MM.1S (cell line): ENCODE measurements around the gene LEF1.

Source experiments
- DNase-seq: peaks from one replicate; pipeline ENCODE4 v3.0.0-alpha.2; 2015
- H2AFZ ChIP-seq: fragments of 300-600 bp; sonication (generic); 2 replicates; pipeline ENCODE4 v1.6.0; 2016; ENCODE audit warnings: antibody characterized with exemption, low read length
- H3F3A ChIP-seq: fragments of 300-600 bp; sonication (generic); 2 replicates; pipeline ENCODE4 v1.6.1; 2016; ENCODE audit warnings: mild to moderate bottlenecking, antibody characterized with exemption, low read length, moderate library complexity, mixed read lengths; ENCODE audit not compliant: insufficient read depth
- H3K27ac ChIP-seq: fragments of 300-600 bp; sonication (generic); 2 replicates; pipeline ENCODE4 v1.5.1; 2016; ENCODE audit warnings: mild to moderate bottlenecking, low read length
- H3K27me3 ChIP-seq: fragments of 300-600 bp; sonication (generic); replicated peaks from 2 replicates; pipeline ENCODE4 v1.6.0; 2016; ENCODE audit warnings: low read length; ENCODE audit not compliant: insufficient read depth
- H3K36me3 ChIP-seq: fragments of 300-600 bp; sonication (generic); replicated peaks from 2 replicates; pipeline ENCODE4 v1.6.1; 2016; ENCODE audit warnings: mild to moderate bottlenecking, low read length, mixed read lengths; ENCODE audit not compliant: insufficient read depth
- H3K4me1 ChIP-seq: fragments of 300-600 bp; sonication (generic); 2 replicates; pipeline ENCODE4 v1.6.1; 2016; ENCODE audit warnings: low read length, mixed read lengths
- H3K4me2 ChIP-seq: fragments of 300-600 bp; sonication (generic); 2 replicates; pipeline ENCODE4 v1.6.0; 2016; ENCODE audit warnings: low read depth, low read length
- H3K4me3 ChIP-seq: fragments of 300-600 bp; sonication (generic); 2 replicates; pipeline ENCODE4 v1.5.1; 2016; ENCODE audit warnings: low read length, mixed read lengths
- H3K79me2 ChIP-seq: fragments of 300-600 bp; sonication (generic); 2 replicates; pipeline ENCODE4 v1.6.1; 2016; ENCODE audit warnings: mixed run types, low read length, mixed read lengths
- H3K9ac ChIP-seq: fragments of 300-600 bp; sonication (generic); 2 replicates; pipeline ENCODE4 v1.6.1; 2016; ENCODE audit warnings: low read length, mixed read lengths
- H3K9me2 ChIP-seq: fragments of 300-600 bp; sonication (generic); replicated peaks from 2 replicates; pipeline ENCODE4 v1.6.1; 2016; ENCODE audit warnings: mild to moderate bottlenecking, low read length, mixed read lengths; ENCODE audit not compliant: insufficient read depth
- H3K9me3 ChIP-seq: fragments of 300-600 bp; sonication (generic); replicated peaks from 2 replicates; pipeline ENCODE4 v1.6.1; 2016; ENCODE audit warnings: mild to moderate bottlenecking, low read length, mixed read lengths; ENCODE audit not compliant: insufficient read depth
- H4K20me1 ChIP-seq: fragments of 300-600 bp; sonication (generic); 2 replicates; pipeline ENCODE4 v1.6.1; 2016; ENCODE audit warnings: mild to moderate bottlenecking, low read length, moderate library complexity, mixed read lengths; ENCODE audit not compliant: insufficient read depth
- CTCF ChIP-seq: fragments of 300-600 bp; sonication (generic); IDR thresholded peaks from 2 replicates; pipeline ENCODE4 v1.5.1; 2016; ENCODE audit warnings: antibody characterized with exemption, low read length, mixed read lengths
- EZH2 ChIP-seq: fragments of 300-600 bp; sonication (generic); optimal IDR thresholded peaks from 2 replicates; pipeline ENCODE3; 2017; ENCODE audit warnings: low read depth, mild to moderate bottlenecking, antibody characterized with exemption, low read length, mixed read lengths
- EZH2phosphoT487 ChIP-seq: fragments of 300-600 bp; sonication (generic); IDR thresholded peaks from 2 replicates; pipeline ENCODE4 v1.6.1; 2018; ENCODE audit warnings: antibody characterized with exemption, low read length

LEF1 gene

GRCh38 chr4:108149588-108150380, 18.9 kb downstream of the LEF1 start:
- no peaks in the 10 kb centered on the region for H4K20me1 ChIP-seq
- H3K36me3 ChIP-seq = no peaks in the 10 kb centered on the region
- H3K79me2 ChIP-seq = peaks cover 52% of the 10 kb centered on the region

GRCh38 chr4:108148316-108148715, 20.4 kb downstream of the LEF1 start:
- Histone ChIP-seq H3K79me2 (peaks cover 65% of the 10 kb centered on the region), H3K4me1 (peaks cover 10% of the 10 kb centered on the region), H3K9me3 (no peaks in the 10 kb centered on the region), H3K27me3 (no peaks in the 10 kb centered on the region), H3K36me3 (no peaks in the 10 kb centered on the region), H2AFZ (no peak overlapping the region), H3K9ac (no peak overlapping the region), H3K27ac (no peak overlapping the region), H3F3A (no peaks in the 10 kb centered on the region), H3K4me2 (no peak overlapping the region), H3K9me2 (no peaks in the 10 kb centered on the region), H4K20me1 (no peaks in the 10 kb centered on the region), H3K4me3 (no peak overlapping the region)
- DNase-seq = peak; percentile 11
- no peak for TF ChIP-seq EZH2phosphoT487
- TF ChIP-seq EZH2 = no peak
- no peak for TF ChIP-seq CTCF

More at GRCh38 chr4:108149588-108150380, 18.9 kb downstream of the LEF1 start:
- DNase-seq = no peak
- Histone ChIP-seq H3K27me3 (no peaks in the 10 kb centered on the region), H3K9ac (no peak overlapping the region), H3K9me3 (no peaks in the 10 kb centered on the region), H3K4me3 (no peak overlapping the region), H3K9me2 (no peaks in the 10 kb centered on the region), H3K4me2 (no peak overlapping the region), H2AFZ (no peak overlapping the region), H3K4me1 (peaks cover 10% of the 10 kb centered on the region), H3K27ac (no peak overlapping the region), H3F3A (no peaks in the 10 kb centered on the region)
- TF ChIP-seq CTCF (no peak), EZH2 (no peak), EZH2phosphoT487 (no peak)

- Histone ChIP-seq H3K9me3 (no peaks in the 10 kb centered on the region), H3F3A (no peaks in the 10 kb centered on the region), H3K4me2 (no peak overlapping the region), H3K79me2 (peaks cover 64% of the 10 kb centered on the region), H3K9me2 (no peaks in the 10 kb centered on the region), H3K27ac (no peak overlapping the region), H3K27me3 (no peaks in the 10 kb centered on the region), H4K20me1 (no peaks in the 10 kb centered on the region), H3K4me3 (no peak overlapping the region), H2AFZ (no peak overlapping the region), H3K9ac (no peak overlapping the region), H3K4me1 (peaks cover 10% of the 10 kb centered on the region), H3K36me3 (no peaks in the 10 kb centered on the region)
- no peak for DNase-seq
- TF ChIP-seq EZH2phosphoT487 (no peak), EZH2 (no peak), CTCF (no peak)
These were observed 21.9 kb downstream of the LEF1 start for GRCh38 chr4:108146819-108147218.
